GM19351 (cell line): ENCODE measurements around the gene EEF1G.
A peak's percentile ranks its signal among the peaks of the same experiment; 100 is the strongest.
"Not testable (repeated sequence)": the region's sequence is repeated elsewhere in the genome, so short reads cannot be mapped to it uniquely, and the experiment has no call there.

Experiments used
- ATAC-seq: cut with Tn5 transposase; IDR thresholded peaks from one replicate; pipeline ENCODE4 v1.9.1; 2021; ENCODE audit warnings: mild to moderate bottlenecking, moderate library complexity; ENCODE audit not compliant: unreplicated experiment

Gene EEF1G

DNA sequence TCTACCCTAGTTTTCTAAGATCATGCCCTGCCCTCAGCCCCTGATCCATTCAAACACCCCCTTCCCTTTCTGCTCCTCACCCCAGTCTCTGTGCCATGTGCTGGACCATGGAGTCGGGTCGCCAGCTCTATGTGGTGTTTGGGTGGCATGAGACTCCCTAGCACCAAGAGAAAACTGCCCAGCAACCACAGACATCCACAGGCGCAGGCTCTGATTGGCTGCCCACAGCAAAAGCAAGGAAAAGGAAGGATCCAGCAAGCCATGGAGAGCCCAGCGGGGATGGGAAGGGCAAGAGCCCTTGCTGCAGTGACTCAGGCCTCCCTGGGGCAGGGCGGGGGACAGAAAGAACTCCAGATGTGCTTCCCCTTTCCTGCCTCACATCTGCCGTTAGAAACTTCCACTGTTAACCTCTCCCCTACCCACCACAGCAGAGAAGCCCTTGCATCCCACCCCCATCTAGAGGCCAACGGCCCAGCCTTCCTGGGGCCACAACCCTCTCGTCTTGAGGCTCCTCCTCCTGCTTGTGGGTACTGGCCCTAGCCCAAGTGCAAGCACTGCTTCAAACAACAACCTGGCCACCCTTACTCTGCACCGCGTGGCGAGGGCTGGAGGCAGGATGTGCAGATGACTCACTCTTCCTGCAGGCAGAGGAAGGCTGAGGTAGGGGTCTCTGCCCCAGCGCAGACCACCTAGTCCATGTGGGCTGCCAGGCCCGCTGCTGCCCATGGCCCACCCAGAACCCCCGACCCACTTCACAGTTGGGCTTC lies 17.4 kb downstream of the EEF1G start:
- peak; percentile 39 for ATAC-seq

DNA sequence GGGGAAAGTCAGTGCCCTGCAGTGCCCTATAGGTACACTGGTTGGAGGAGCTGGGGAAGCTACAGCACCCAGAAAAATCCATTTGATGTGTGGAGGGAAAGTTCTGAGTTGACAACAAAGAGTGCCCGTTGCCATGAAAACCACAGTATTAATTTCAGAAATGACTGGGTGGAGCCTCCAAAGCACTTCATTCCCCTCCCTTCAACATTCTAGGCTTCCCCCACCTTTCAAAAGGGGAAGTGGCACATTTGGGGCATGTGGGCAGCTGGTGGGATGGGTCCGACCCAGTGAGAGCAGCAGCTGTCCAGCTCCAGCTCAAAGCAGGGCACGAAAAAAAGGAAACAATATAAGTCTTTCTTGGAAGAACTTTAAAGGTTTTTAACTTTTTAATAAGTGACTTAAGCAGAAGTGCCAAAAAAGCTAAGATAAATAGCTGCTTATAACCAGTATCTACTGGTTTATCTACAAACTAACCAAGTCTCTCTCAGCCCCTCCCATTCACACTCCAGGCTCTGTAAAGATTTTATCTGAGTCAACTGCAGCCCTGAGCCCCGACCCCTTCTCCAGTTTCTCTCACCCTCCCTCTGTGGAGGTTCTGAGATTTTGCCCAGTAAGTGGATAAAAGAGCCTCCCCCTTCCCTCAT lies 18.1 kb downstream of the EEF1G start:
- peak; percentile 19 for ATAC-seq

DNA sequence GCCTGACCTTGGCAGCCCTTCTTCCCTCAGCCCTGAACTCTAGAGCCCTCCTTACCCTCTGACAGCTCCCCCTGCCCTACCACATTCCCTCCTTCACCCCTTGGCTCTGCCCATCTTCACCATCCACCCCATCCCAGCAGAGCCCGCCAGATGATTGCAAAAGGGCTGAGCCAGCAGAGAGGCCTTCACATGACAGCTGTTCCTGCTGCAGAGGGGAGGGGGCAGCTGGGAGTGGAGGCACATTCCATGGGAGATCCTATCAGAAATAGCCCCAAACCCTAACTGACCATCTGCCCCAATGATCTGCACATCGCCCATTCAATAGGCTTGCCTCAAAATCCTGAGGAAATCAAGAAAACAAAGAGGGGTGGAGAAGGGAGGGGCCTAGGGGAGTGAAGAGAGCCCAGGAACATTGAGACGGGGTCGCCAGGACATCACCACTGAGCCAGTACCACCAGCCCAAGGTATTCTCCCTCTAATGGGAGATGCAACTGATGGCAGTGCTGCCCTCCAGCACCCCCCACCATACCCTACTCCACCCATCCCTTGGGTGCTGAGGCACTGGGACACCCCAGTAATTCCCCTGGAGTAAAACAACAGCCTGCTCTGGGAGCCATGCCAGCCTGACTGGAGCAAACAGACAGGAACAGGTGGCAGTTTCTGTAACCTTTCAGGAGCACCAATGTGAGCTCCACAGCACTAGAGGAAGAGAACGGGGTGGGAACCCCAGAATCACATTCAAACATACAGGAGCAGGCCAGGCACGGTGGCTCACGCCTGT lies 19.1 kb downstream of the EEF1G start:
- no peak for ATAC-seq

DNA sequence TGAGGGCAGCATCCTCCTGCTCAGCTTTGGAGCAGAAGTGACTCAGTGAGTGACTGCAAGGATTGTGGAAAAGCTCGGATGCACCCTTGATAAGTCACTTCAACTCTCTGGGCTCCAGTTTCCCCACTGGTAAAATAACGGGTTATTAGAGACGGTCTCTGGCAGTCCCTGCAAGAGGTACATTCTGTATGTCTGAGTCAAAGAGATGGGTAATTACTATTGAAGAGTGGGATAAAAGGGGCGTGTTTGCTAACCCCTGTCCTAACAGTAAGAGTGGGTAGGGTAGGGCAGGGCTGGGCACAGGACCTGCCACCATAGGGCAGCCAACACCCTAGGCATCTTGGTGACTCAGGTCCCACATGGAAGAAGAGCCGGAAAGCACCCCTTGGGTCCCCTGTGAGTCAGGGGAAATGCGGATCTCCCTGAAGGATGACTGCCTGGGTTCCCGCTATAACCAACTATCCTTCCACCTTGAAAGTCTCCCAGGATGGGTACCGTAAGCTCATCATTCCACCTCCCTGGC lies 19.8 kb downstream of the EEF1G start:
- no peak for ATAC-seq

DNA sequence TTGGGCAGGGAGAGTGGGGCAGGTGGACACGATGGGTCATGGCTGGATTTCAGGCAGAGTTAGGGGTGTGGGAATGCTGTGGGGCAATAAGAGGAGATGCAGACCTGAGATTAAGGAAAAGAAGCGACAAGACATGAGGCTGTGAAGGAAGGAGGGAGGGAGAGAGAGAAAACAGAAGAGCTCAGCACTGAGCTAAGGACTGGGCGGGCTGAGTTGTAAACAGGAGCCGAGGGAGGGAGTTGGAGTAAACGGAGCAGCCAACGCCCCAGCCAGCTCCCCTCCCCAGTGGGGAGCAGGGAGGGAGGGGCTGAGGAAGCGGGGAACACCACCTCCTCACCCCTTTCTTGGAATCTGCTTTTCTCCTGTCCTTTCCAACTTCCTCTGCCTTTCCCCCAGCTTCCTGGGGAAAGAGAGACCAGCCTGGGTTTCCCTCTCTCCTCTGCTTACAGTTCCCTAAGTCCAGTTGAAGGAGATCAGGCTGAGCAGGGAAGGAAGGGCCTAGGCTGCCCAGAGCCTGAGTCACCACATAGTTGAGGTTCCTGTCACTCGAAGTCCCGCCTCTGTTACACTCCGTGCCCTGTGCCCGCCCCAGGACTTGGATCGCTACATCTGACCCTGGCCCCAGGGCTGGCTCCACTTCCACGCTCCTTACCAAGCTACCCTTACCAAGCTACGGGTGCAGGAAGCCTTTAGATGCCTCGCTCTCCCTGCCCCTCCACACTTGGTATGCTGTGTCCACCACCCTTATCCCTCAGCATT lies 20.4 kb downstream of the EEF1G start:
- no peak for ATAC-seq

DNA sequence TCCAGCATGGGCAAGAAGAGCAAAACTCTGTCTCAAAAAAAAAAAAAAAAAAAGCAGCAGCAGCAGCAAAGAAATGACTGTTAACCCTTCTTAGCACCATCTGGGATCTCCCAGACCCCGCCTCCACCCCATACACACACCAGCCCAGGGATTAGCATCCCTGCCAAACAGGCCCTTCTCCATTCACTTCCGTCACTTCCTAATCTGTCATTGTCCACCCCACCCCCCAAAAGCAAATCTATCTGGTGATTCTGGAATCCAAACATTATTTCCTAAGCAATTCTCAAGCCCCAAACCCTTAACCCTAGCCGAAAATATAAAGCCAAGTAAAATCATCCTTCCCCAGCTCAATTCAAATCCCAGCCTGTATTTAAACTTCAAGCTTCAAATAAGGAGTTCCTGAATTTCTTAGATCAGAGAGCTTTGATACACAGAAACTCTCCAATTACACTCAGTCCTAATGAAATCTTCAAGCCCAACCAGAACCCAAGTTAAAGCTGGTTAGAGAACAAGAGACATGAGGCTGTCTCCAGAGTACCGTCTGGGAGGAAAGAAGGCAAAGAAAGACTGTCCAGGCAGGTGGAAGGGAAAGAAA lies 21.1 kb downstream of the EEF1G start:
- ATAC-seq = no peak

DNA sequence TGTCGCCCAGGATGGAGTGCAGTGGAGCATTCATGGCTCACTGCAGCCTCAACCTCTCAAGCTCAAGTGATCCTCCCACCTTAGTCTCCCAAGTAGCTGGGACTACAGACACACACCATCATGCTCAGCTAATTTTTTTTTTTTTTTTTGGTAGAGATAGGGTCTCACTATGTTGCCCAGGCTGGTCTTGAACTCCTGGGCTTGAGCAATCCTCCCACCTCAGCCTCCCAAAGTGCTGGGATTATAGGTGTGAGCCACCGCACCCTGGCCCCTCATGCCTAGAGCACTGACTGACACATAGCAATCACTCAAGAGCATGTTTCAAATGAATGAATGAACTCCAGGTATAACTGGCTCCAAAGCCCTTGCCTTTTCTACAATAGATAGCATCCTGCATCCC lies 23.2 kb downstream of the EEF1G start:
- not testable (repeated sequence) for ATAC-seq

DNA sequence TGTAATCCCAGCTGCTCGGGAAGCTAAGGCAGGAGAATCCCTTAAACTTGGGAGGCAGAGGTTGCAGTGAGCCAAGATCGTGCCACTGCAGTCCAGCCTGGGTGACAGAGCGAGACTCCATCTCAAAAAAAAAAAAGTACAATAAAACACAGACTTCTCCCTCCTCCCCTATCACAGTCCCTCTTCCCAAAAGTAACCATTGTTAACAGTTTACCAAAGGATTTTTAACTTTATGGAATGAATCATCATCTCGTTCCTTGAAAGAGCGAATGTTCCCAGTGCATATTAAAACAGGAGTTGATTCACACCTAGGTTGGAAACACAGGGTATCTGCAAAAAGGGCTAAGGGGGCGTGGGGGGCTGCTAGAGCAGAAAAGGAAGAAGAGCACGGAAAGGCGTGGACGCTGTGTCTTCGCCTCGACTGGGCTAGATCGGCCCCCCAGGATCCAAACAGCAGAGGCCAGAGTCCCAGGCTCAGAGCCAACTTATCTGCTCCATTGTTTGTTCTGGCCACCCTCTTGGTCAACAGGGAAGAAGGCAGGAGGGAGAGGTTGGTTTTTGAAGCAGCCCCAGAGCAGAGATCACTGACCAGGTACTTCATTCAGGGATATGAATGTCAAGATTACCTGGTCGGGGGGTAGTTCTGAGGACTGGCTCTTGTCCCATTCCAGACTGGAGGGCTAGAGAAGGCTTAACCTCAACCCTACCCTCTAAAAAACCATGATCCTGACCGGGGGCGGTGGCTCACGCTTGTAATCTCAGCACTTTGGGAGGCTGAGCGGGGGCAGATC lies 25.0 kb downstream of the EEF1G start:
- no peak for ATAC-seq

DNA sequence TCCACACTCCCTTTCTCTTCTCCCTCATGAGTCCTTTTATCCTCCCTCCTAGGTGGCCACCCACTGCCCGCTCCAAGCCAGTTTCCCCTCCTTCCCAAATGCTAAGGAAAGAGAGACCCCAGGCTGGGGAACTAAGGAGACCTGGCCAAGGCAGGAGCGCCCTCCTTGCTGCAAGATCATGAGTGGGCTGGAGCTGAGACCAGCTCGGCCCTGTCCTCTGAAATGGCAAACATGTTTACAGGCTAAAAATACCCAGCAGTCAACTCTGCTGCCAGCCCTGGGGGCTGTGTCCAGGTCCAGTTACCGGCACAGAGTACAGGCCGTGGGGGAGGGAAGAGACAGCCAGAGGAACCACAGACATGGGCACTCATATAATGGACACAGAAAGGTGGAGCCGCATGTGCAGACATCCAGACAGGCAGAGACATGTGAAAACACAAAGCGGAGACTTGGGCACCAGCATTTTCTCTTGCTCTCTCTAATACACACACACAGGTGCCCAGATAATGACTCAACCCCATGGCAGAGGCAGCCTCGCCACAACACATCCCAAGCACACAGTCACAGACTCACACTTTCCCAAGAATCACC lies 25.9 kb downstream of the EEF1G start:
- ATAC-seq = no peak

DNA sequence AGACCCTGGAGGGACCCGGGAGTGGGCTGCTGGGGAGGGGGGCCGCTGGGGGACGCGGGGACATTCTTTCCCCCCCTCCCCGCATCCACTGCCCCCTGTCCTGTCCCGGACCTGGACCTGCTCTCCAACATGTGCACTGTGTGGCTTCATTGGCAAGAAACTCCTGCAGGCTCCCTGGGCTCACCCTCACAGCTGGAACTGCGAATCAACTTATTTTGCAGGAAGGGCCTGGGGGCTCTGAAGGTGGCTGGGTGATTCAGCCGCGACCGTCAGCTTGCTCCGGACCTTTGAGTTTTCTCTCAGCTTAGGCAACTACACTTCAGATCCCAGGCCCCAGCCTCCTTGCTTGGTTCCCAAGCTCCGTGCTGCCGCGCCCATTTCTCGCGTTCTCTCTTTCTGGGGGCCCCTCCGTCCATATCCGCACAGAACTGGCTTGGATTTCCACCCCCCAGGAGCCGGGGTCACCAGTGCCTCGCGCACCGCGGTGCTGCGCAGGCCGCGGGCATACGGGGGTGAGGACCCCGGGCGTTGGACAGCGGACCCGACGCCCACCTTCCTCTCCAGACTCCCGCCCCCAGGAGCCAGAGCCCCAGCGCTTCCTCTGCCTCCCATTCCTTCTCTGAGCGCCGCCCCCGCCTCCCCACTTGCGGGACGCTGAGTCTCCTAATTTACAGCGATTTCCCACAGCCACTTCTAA lies 26.6 kb downstream of the EEF1G start:
- ATAC-seq = no peak

DNA sequence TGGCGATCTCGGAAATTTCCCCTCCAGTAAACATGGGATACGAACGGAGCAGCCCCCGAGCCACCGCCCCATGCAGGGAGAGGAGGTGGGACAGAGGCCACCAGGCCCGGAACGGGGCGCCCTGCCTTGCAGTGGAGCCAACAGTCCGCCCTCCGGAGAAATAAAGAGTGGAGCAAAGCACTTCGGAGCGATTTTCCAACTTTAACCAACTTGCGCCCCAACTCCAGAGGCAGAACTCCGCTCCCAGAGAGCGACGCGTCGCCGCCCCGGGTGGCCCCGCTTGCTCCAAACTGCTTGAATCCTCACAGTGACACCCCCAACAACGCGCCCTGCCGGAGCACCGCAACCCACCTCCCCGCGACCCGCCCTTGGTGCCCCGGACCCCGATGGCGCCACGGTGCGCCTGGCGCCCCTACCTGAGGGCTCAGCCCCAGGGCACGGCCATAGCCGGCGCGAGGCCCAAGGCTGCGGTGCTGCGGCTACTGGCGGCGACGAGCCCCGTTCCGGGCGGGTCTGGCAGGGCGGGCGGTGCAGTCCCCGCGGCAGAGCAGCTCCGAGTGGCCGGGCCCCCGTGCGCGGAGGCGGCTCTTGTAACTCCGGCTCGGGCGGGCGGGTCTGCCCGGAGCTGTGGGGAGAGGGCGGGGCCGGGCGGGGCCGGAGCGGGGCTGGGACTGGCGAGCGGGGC lies 27.3 kb downstream of the EEF1G start, which contains the start of gene AHNAK:
AHNAK (minus strand) TSS at position 563 of the 685 bp plus-strand sequence. CDS start 10,708 bp downstream, outside the sequence.
- ATAC-seq = no peak

DNA sequence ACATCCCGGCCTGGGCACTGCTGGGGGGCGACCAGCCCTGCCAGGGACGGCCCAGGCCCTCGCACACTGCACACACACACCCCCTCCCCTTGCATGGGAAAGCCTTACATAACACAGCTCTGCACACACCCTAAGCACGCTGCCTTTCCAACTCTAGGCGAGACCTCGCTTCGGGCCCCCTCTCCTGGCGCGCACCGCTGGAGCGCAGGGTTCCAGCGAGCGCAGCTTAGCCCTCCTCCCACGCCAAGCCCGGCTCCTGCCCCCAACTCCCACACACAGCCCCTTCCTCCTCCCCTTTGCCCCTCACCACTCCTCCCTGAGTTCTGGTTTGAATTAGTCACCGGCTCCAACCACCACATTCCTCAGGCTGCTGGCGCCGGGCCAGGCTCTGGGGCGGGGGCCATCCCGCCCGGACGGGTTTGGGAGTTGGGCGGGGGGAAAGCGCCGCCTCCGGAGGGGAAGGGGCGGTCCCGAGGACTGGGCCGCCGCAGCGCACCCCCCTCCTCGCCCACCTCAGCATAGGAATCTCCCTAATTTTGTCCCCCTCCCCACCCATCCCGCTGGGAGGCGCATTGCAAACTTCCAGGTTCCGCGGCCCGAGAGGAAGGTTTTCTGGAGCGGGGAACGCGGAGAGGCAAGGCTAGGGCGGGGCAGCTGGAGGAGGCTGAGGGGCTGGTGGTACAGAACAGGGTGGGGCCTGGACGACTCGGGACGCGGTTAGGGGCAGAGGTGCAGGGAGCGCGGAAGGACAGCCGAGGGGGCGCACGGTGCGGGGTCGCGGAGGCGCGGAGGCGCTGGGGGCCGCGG lies 28.1 kb downstream of the EEF1G start:
- no peak for ATAC-seq

DNA sequence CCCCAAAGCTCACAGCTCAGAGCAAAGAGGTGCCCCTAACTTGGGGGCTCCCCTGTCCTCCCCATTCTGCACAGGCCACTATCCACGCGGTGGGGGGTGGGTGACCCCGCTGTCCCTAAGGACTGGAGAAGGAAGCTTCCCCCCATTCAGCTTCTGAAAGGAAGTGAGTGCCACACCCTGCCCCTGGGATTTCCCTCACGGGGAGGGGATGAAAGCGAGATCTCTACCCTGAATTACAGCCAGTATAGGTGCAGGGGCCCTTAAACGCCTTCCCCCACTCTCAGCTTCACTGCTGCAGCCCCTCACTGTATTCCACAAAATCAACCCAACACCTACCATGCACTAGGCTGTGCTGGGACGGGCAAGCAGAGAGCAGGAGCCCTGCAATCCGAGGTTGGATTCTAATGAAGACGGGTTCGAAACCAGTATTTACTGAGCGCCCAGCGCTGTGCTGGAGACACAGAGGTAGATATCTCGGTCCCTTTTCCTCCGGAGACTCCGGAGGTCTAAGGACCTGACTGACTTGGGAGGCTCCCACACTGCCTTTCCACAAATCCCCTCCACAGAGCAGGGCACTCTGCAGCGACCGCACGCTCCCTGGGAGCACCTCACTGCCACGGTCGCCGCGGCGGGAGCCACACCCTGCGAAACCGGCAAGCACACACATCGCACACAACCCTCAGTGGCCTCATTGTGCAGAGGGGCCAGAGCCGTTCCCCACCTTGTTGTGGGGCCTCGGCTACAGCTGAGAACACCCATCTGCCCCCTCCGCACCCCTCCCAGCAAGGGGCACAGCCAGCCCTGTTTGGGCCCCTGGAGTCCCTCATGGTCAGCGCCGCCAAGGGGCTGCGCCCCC lies 28.9 kb downstream of the EEF1G start:
- no peak for ATAC-seq

DNA sequence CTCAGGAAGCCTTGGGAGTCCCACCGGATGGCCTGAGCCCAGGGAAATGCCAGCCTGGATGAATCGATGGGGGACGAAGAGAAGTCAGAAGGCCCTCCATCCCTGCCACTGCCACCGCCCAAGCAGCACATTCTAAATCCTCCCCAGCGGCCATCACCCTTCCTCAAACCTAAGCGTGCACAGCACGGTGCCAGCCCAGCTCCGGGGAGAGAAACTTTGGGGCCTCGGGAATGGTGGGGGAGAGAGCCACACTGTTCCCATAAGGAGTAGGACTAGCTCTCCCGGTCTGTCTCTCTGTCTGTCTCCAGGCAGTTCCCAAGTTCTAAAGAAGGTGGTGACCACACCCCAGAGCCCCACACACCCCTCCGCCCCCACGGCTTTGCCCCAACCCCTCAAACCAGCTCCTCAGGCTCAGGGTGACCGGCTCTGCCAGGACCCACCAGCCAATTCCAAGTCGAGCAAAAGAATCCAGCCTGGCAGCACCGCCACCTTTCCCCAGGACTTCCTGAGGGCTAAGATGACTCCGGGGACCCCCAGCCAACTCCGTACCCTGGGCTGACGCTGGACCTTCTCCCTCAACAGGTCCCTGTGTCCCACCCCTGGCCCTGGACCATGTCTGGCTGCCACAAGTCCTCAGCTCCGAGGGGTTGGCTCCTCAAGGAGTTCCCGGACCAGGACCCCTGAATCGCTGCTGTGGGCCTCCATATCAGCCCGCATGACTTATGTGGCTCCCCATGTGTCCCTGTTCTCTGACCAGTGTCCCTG lies 29.8 kb downstream of the EEF1G start:
- no peak for ATAC-seq

DNA sequence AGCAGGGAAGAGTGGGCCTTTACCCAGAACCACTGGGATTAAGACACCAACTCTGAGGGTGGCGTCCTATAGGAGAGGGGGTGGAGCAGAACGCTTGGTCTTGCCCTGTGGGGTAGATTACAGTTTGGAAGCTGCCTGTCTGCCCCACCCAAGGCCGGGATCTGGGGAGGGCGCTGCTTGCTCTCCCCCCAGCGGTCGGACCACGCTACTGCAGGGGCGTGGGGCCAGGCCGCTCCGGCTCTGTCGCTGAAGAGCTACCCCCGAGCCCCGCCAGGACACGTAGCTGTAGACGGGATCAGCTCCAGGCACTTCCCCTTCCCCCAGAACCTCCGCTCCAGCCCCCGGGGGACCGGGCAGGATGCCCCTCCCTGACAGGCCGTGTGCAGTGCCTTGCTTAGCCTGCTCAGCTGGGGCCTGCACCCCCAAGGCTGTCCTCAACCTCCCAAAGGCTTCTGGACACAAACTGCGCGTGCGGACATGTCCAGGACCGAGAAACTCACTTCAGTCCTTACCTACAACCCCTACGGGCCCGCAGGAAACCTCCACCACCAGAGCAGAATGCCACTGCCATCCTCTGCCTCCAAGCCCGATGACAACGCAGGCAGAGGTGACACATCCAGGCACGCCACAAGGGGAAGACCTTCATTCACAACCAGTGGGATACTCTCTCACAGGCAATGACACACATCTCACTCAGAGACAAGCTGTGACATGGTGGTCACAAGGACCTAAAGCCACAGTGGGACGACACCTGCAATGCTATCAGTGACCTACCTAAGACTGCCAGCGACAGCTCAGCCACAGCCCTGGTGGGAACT lies 30.7 kb downstream of the EEF1G start:
- no peak for ATAC-seq
